OCI-LY1 (cell line): Measurements from ENCODE around the gene SLC46A3.
A peak's percentile ranks its signal among the peaks of the same experiment; 100 is the strongest.

ENCODE experiments used
- H2AFZ ChIP-seq: fragments of 200-600 bp; sonication (generic), shearing (Covaris generic); 2 replicates; pipeline ENCODE4 v1.6.0; 2014; ENCODE audit warnings: antibody characterized with exemption, mild to moderate bottlenecking, low read length
- H3F3A ChIP-seq: fragments of 200-600 bp; sonication (generic), shearing (Covaris generic); 2 replicates; pipeline ENCODE4 v1.6.0; 2014; ENCODE audit warnings: mild to moderate bottlenecking, antibody characterized with exemption, low read length, moderate library complexity; ENCODE audit not compliant: insufficient read depth
- H3K27ac ChIP-seq: fragments of 200-600 bp; sonication (generic); 2 replicates; pipeline ENCODE4 v1.5.1; 2014; ENCODE audit warnings: low read length, mixed run types, mild to moderate bottlenecking, low read depth; ENCODE audit not compliant: poor library complexity, severe bottlenecking
- H3K27me3 ChIP-seq: fragments of 200-600 bp; sonication (generic); 2 replicates; pipeline ENCODE4 v1.6.0; 2014; ENCODE audit warnings: antibody characterized with exemption, mild to moderate bottlenecking, low read length, moderate library complexity; ENCODE audit not compliant: insufficient read depth
- H3K36me3 ChIP-seq: fragments of 200-600 bp; sonication (generic); 2 replicates; pipeline ENCODE4 v1.6.1; 2014; ENCODE audit warnings: mild to moderate bottlenecking, antibody characterized with exemption, low read length, moderate library complexity, mixed read lengths; ENCODE audit not compliant: insufficient read depth
- H3K4me1 ChIP-seq: fragments of 200-600 bp; sonication (generic); 2 replicates; pipeline ENCODE4 v1.5.1; 2014; ENCODE audit warnings: mild to moderate bottlenecking, low read length, moderate library complexity; ENCODE audit not compliant: insufficient read depth, severe bottlenecking
- H3K4me2 ChIP-seq: fragments of 200-600 bp; sonication (generic), shearing (Covaris generic); 2 replicates; pipeline ENCODE4 v1.6.1; 2014; ENCODE audit warnings: low read length
- H3K4me3 ChIP-seq: fragments of 200-600 bp; sonication (generic); 2 replicates; pipeline ENCODE4 v1.5.1; 2014; ENCODE audit warnings: low read length, low read depth, mild to moderate bottlenecking, mixed read lengths; ENCODE audit not compliant: poor library complexity, severe bottlenecking
- H3K79me2 ChIP-seq: fragments of 200-600 bp; shearing (Covaris generic); 2 replicates; pipeline ENCODE4 v1.6.1; 2016; ENCODE audit warnings: mixed run types, low read length, mixed read lengths; ENCODE audit not compliant: insufficient read depth
- H3K9ac ChIP-seq: fragments of 200-600 bp; sonication (generic), shearing (Covaris generic); 2 replicates; pipeline ENCODE4 v1.6.1; 2014; ENCODE audit warnings: mild to moderate bottlenecking, low read length, mixed read lengths
- H3K9me2 ChIP-seq: fragments of 200-600 bp; sonication (generic), shearing (Covaris generic); 2 replicates; pipeline ENCODE4 v1.6.1; 2014; ENCODE audit warnings: low read depth, mild to moderate bottlenecking, low read length, mixed read lengths
- H3K9me3 ChIP-seq: fragments of 200-600 bp; shearing (Covaris generic); 2 replicates; pipeline ENCODE4 v1.6.1; 2014; ENCODE audit warnings: low read length, mixed read lengths
- H4K20me1 ChIP-seq: fragments of 200-600 bp; sonication (generic), shearing (Covaris generic); 2 replicates; pipeline ENCODE4 v1.6.0; 2016; ENCODE audit warnings: mild to moderate bottlenecking, low read length; ENCODE audit not compliant: insufficient read depth
- EZH2 ChIP-seq: fragments of 200-600 bp; sonication (generic), shearing (Covaris generic); IDR thresholded peaks from 2 replicates; pipeline ENCODE4 v1.8.0; 2017; ENCODE audit warnings: borderline replicate concordance, mixed run types, mild to moderate bottlenecking, antibody characterized with exemption, low read length, moderate library complexity, mixed read lengths
- TF ChIP-seq, protein P1 (sequence below): fragments of 200-600 bp; sonication (generic), shearing (Covaris generic); IDR thresholded peaks from 2 replicates; pipeline ENCODE4 v1.5.1; 2017; ENCODE audit warnings: mild to moderate bottlenecking, antibody characterized with exemption, low read length, moderate library complexity, mixed read lengths

SLC46A3 gene

GRCh38 chr13:28680541-28680940, 38.2 kb downstream of the SLC46A3 start:
- TF ChIP-seq, protein P1, sequence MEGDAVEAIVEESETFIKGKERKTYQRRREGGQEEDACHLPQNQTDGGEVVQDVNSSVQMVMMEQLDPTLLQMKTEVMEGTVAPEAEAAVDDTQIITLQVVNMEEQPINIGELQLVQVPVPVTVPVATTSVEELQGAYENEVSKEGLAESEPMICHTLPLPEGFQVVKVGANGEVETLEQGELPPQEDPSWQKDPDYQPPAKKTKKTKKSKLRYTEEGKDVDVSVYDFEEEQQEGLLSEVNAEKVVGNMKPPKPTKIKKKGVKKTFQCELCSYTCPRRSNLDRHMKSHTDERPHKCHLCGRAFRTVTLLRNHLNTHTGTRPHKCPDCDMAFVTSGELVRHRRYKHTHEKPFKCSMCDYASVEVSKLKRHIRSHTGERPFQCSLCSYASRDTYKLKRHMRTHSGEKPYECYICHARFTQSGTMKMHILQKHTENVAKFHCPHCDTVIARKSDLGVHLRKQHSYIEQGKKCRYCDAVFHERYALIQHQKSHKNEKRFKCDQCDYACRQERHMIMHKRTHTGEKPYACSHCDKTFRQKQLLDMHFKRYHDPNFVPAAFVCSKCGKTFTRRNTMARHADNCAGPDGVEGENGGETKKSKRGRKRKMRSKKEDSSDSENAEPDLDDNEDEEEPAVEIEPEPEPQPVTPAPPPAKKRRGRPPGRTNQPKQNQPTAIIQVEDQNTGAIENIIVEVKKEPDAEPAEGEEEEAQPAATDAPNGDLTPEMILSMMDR: no peak
- TF ChIP-seq EZH2: no peak

GRCh38 chr13:28679628-28680027, 39.1 kb downstream of the SLC46A3 start:
- Histone ChIP-seq H3K4me2 (no peak overlapping the region), H3K9me3 (no peaks in the 10 kb centered on the region), H2AFZ (no peak overlapping the region), H3F3A (peaks cover 3% of the 10 kb centered on the region; the same call in 1 of the 2 replicates), H3K79me2 (no peaks in the 10 kb centered on the region), H3K9me2 (no peaks in the 10 kb centered on the region), H3K9ac (no peak overlapping the region), H3K4me3 (no peak overlapping the region), H3K27ac (no peak overlapping the region), H3K4me1 (no peaks in the 10 kb centered on the region), H3K27me3 (no peaks in the 10 kb centered on the region), H4K20me1 (no peaks in the 10 kb centered on the region), H3K36me3 (peaks cover 47% of the 10 kb centered on the region)
- TF ChIP-seq, protein P1: peak; percentile 41
- TF ChIP-seq EZH2: no peak

More at GRCh38 chr13:28680541-28680940, 38.2 kb downstream of the SLC46A3 start:
- no peak overlapping the region for H3K9ac ChIP-seq
- no peaks in the 10 kb centered on the region for H4K20me1 ChIP-seq
- no peaks in the 10 kb centered on the region for H3K9me2 ChIP-seq
- no peaks in the 10 kb centered on the region for H3K27me3 ChIP-seq
- no peak overlapping the region for H3K4me2 ChIP-seq
- H3K4me3 ChIP-seq: no peak overlapping the region
- peaks cover 3% of the 10 kb centered on the region; the same call in 1 of the 2 replicates for H3F3A ChIP-seq
- H3K79me2 ChIP-seq: no peaks in the 10 kb centered on the region
- no peak overlapping the region for H2AFZ ChIP-seq
- peaks cover 38% of the 10 kb centered on the region for H3K36me3 ChIP-seq
- no peaks in the 10 kb centered on the region for H3K9me3 ChIP-seq
- H3K27ac ChIP-seq: no peak overlapping the region
- no peaks in the 10 kb centered on the region for H3K4me1 ChIP-seq

DNA sequence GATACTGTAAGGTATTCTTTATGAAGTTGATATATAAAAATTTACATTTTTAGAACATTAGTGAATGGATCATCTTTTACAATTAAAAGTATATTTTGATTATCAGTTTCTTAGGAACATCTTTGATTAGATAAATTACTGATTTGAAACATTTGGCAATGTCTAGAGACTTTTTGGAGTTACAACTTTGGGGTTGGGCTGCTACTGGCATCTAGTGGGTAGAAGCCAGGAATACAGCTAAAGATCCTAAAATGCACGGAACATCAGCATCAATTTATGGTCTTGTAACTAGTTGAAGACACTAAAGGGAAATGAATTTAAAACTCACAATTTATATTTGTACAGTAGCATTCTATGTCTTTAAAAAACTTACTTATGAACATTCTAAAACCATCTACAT, 40.0 kb downstream of the SLC46A3 start:
- H3K9me2 ChIP-seq: no peaks in the 10 kb centered on the region

More for the DNA sequence above, 40.0 kb downstream of the SLC46A3 start:
- Histone ChIP-seq H3K9ac (no peak overlapping the region), H2AFZ (no peak overlapping the region), H3K4me2 (no peak overlapping the region), H3K4me1 (no peaks in the 10 kb centered on the region), H3F3A (peaks cover 3% of the 10 kb centered on the region; the same call in 1 of the 2 replicates), H4K20me1 (no peaks in the 10 kb centered on the region), H3K36me3 (peaks cover 55% of the 10 kb centered on the region), H3K79me2 (no peaks in the 10 kb centered on the region), H3K9me3 (no peaks in the 10 kb centered on the region), H3K4me3 (no peak overlapping the region), H3K27me3 (no peaks in the 10 kb centered on the region), H3K27ac (no peak overlapping the region)
- TF ChIP-seq, protein P1: no peak
- no peak for TF ChIP-seq EZH2
